GM18526 (cell line): ENCODE measurements around the gene TMEM117.

ENCODE experiments used
- POLR2A ChIP-seq: IDR thresholded peaks from 3 replicates; pipeline ENCODE4 v1.6.1; 2011; ENCODE audit not compliant: insufficient read length; ENCODE audit errors: extremely low read depth

TMEM117 gene

DNA sequence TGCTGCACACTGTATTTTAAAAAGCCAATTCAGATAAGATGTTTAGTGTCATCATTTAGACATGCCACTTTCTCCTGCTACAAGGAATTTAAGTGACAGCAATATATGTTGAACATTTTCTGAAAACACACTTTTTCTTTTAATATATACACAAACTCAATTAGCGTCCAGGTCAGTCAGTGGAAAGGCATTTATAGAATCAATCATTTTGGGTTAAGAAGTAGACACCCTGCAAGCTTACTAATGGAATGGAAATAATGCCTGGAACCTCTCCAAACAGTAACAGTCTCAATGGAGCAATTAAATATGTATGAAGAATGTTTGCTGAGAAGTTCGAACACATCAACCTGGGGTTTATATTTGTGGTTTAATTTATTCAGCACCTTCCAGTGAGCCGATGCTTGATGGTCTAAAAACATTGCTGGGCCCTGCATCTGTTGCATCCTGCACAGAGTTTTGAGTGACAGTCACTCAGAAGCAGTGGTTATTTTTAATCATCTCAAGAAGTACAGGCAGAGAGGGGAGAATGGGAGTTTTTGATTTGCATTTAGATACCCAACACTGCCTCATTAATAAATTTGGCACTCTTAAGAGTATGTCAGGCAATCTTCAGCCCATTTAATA is 410.7 kb downstream of the TMEM117 start:
- TF ChIP-seq POLR2A: no peak

- no peak for TF ChIP-seq POLR2A
These were observed 411.7 kb downstream of the TMEM117 start for GRCh38 chr12:44247588-44247987.

DNA sequence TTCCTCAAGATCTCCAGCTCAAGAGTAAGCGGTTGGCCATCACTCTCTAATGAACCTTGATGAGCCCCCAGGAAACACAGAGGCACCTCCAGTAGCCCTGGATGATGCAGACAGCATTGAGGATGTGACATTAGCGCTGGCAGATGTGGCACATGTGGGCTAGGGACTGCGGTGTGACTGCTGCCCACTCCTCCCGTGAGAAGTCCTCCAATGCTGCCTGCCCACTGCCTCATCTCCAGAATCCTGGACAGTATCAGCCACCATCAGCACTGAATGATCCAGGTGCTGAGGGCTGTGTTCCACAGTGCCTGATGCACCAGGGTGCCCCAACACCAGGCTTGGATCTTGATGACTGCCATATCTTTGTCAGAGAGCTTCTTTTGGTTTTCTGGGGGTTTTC is 412.6 kb downstream of the TMEM117 start:
- no peak for TF ChIP-seq POLR2A

- TF ChIP-seq POLR2A: no peak
These were observed 417.5 kb downstream of the TMEM117 start for GRCh38 chr12:44253338-44253856.

DNA sequence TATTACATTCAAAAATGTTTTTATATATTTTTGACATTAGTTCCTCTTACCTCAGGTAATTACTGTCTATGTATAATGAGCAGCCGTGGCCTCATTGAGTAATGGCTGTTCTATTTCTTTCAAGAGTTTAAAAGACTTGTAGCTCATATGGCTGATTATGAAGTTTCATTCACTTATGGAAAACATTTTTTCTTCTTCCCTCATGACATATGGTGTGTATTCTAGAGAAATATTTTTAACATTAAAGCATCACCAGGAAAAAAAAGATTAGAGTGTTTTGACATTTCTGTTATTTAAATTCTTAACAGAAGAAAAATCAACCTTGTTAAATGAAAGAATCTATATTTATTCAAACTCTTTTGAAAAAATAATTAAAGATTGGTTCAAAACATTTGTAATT is 422.4 kb downstream of the TMEM117 start:
- TF ChIP-seq POLR2A: no peak

DNA sequence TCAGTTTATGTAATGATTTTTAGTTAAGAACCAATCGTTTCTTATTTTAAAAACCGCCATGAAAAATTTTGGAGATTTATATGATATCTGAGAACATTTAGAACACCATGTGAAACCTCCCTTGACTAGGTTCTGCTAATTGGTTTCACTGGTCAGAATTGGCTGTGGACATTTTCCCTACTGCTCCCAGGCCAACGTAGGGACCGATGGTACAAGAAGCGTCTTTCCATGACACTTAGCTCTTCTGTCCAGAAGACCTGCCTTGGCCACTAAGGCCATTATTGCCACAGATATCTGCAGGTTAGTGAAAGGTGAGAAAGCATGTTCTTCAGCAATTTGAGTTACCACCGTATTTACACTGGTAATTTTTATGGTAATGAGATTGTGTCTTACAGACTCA is 424.0 kb downstream of the TMEM117 start:
- TF ChIP-seq POLR2A: no peak

DNA sequence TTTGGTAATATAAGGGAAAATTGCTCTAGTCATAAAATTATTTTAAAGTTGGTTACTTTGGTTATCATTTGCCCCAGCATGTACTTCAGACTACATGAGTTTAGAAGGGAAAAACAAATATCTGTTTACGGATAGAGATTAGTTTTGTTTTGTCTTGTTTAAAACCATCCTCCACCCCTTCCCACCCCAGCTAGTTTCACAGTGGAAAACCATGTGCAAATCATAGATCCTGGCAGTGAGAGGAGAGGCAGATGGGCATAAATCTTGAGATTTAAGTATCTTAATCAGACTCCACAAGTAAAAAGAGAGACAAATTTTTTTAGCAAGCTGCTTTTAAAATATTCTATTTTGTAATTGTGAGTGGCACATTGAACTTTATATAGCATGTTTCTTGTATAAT is 424.7 kb downstream of the TMEM117 start:
- TF ChIP-seq POLR2A: no peak

- no peak for TF ChIP-seq POLR2A
These were observed 449.6 kb downstream of the TMEM117 start for GRCh38 chr12:44285321-44285960.

GRCh38 chr12:44286336-44286735 is 450.5 kb downstream of the TMEM117 start:
- TF ChIP-seq POLR2A: no peak

- no peak for TF ChIP-seq POLR2A
These were observed 451.1 kb downstream of the TMEM117 start for GRCh38 chr12:44286821-44287505.

- TF ChIP-seq POLR2A: no peak
These were observed 451.7 kb downstream of the TMEM117 start for GRCh38 chr12:44287545-44287944.

GRCh38 chr12:44294649-44295048 is 458.8 kb downstream of the TMEM117 start:
- TF ChIP-seq POLR2A: no peak

DNA sequence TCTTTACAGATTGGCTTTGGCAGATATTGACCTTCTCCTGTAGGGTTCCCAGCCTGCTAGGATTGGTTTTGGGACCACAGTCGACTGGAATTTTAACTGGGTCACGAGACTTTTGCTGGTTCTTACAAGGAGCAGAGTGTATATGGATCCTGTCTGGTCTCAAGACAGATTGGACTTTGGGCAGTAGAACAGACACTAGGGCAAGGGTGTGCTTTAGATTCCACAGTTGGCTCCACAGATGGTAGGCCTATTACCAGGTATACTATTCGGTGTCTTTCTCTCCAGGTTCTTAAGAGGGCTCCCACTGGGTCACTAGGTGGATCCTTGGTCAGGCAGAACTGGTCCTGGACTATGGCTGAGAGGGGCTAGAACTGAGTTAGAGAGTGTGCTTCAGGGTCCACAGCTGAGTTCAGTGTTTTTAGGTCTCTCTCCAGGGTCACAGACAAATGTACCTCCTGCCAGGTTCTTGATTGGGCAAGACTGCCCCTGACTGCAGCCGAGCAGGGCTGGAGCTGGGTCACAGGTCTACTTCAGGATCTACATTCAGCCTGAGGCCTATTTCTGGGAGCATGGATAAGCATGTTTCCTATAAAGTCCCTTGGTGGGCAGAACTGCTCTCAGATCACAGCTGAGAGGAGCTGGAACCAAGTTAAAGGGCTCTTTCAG is 460.2 kb downstream of the TMEM117 start:
- TF ChIP-seq POLR2A: no peak

GRCh38 chr12:44296624-44297197 is 460.8 kb downstream of the TMEM117 start:
- no peak for TF ChIP-seq POLR2A

- TF ChIP-seq POLR2A: no peak
These were observed 463.6 kb downstream of the TMEM117 start for GRCh38 chr12:44299524-44299923.
